Liver (tissue), 9 donors: ENCODE data around the gene AKR1C1. TPM values are rescaled to one million over a fixed set of nuclear protein-coding genes. Genes with fewer than 3 reads are reported as not detected.
A peak's percentile ranks its signal among the peaks of the same experiment; 100 is the strongest.
"Not testable (repeated sequence)": the region's sequence is repeated elsewhere in the genome, so short reads cannot be mapped to it uniquely, and the experiment has no call there.

Source experiments
- DNase-seq: peaks from one replicate; pipeline ENCODE4 v3.0.0-alpha.2; 2017; ENCODE audit warnings: low spot score
- H3K27ac ChIP-seq, 2 donors: one replicate each; pipeline ENCODE4 v1.7.0; 2013; ENCODE audit warnings: inconsistent platforms in 2 of 2, low read length in 2 of 2, control low read depth in 1 of 2, low read depth in 1 of 2, mild to moderate bottlenecking in 1 of 2
- H3K27me3 ChIP-seq, 4 donors: one replicate each; pipeline versions ENCODE4 v1.6.1 to v1.7.0; 2013; ENCODE audit warnings: low read length in 3 of 4, inconsistent platforms in 1 of 4, mild to moderate bottlenecking in 1 of 4, moderate library complexity in 1 of 4; ENCODE audit not compliant: control insufficient read depth in 4 of 4, insufficient read depth in 4 of 4
- H3K36me3 ChIP-seq, 4 donors: one replicate each; pipeline versions ENCODE4 v1.6.1 to v1.7.0; 2013; ENCODE audit warnings: low read length in 3 of 4, mild to moderate bottlenecking in 3 of 4, low read depth in 1 of 4, moderate library complexity in 1 of 4; ENCODE audit not compliant: control insufficient read depth in 4 of 4, insufficient read depth in 3 of 4
- H3K4me1 ChIP-seq, 4 donors: one replicate each; pipeline versions ENCODE4 v1.6.1 to v1.7.0; 2013; ENCODE audit warnings: low read length in 3 of 4, mild to moderate bottlenecking in 3 of 4, moderate library complexity in 1 of 4; ENCODE audit not compliant: control insufficient read depth in 4 of 4, insufficient read depth in 4 of 4
- H3K4me3 ChIP-seq, 3 donors: one replicate each; pipeline versions ENCODE4 v1.6.1 to v1.7.0; 2013; ENCODE audit warnings: low read length in 3 of 3, control low read depth in 1 of 3, low read depth in 1 of 3, mild to moderate bottlenecking in 1 of 3
- H3K9ac ChIP-seq, 2 donors: one replicate each; pipeline ENCODE4 v1.7.0; 2013; ENCODE audit warnings: low read length in 2 of 2, mild to moderate bottlenecking in 2 of 2, moderate library complexity in 2 of 2, control low read depth in 1 of 2, low read depth in 1 of 2
- H3K9me3 ChIP-seq, 4 donors: one replicate each; pipeline versions ENCODE4 v1.6.1 to v1.7.0; 2013; ENCODE audit warnings: low read length in 3 of 4; ENCODE audit not compliant: control insufficient read depth in 4 of 4
- EGR1 ChIP-seq, 2 donors: IDR thresholded peaks; 2 replicates each; pipeline ENCODE4 v1.6.1; 2016 to 2018; ENCODE audit warnings: antibody characterized with exemption in 2 of 2, low read depth in 2 of 2
- FOXA1 ChIP-seq: IDR thresholded peaks from 2 replicates; pipeline ENCODE4 v1.6.1; 2016; ENCODE audit warnings: antibody characterized with exemption
- FOXA2 ChIP-seq: IDR thresholded peaks from 2 replicates; pipeline ENCODE4 v1.6.1; 2016; ENCODE audit warnings: antibody characterized with exemption
- GABPA ChIP-seq, 2 donors: IDR thresholded peaks in 1 of 2; conservative IDR thresholded peaks in 1 of 2; 2 replicates each; pipeline ENCODE4 v1.6.1; 2016; ENCODE audit warnings: antibody characterized with exemption in 2 of 2, mild to moderate bottlenecking in 1 of 2, moderate library complexity in 1 of 2
- HNF4A ChIP-seq, 2 donors: conservative IDR thresholded peaks; 2 replicates each; pipeline ENCODE4 v1.6.1; 2016; ENCODE audit warnings: antibody characterized with exemption in 2 of 2, mild to moderate bottlenecking in 2 of 2
- HNF4G ChIP-seq: IDR thresholded peaks from 2 replicates; pipeline ENCODE4 v1.6.1; 2016; ENCODE audit warnings: antibody characterized with exemption
- JUND ChIP-seq, 2 donors: IDR thresholded peaks; 2 replicates each; pipeline ENCODE4 v1.6.1; 2016; ENCODE audit warnings: antibody characterized with exemption in 2 of 2
- RAD21 ChIP-seq, 2 donors: IDR thresholded peaks; 2 replicates each; pipeline ENCODE4 v1.6.1; 2016; ENCODE audit warnings: antibody characterized with exemption in 2 of 2, mild to moderate bottlenecking in 2 of 2
- RXRA ChIP-seq, 2 donors: IDR thresholded peaks; 2 replicates each; pipeline ENCODE4 v1.6.1; 2017 to 2018; ENCODE audit warnings: antibody characterized with exemption in 2 of 2, mild to moderate bottlenecking in 1 of 2
- YY1 ChIP-seq: IDR thresholded peaks from 2 replicates; pipeline ENCODE4 v1.6.1; 2016; ENCODE audit warnings: antibody characterized with exemption, mild to moderate bottlenecking
- WGBS: extraction: QIAGEN DNeasy Blood & Tissue Kit; methylation state at CpG from one replicate; pipeline ENCODE4 v1.1.7; 2013; 5-methylcytosine and 5-hydroxymethylcytosine counted together
- polyA plus RNA-seq, 2 donors: library from polyadenylated mRNA; stranded (reverse) in 1 of 2; unstranded in 1 of 2; fragments of 200-250 nt in 1 of 2; fragments of >200 nt in 1 of 2; fragmentation: Nextera tagmentation in 1 of 2; extraction: Ambion mirVana in 1 of 2; gene quantifications; one replicate each; pipeline versions ENCODE4 v1.2.1 to v1.2.3, GENCODE V29; 2013 to 2015
- total RNA-seq, 2 donors: library from RNA; depleted of rRNA; stranded (reverse); fragments of >200 nt; gene quantifications; one replicate each; pipeline ENCODE4 v1.2.3, GENCODE V29; 2014
- TF ChIP-seq, protein P1 (sequence below): IDR thresholded peaks from 2 replicates; pipeline ENCODE4 v1.6.1; 2016; ENCODE audit warnings: antibody characterized with exemption
- TF ChIP-seq, protein P2 (sequence below): IDR thresholded peaks from 2 replicates; pipeline ENCODE4 v1.6.1; 2016; ENCODE audit warnings: antibody characterized with exemption, mild to moderate bottlenecking
- TF ChIP-seq, protein P3 (sequence below): IDR thresholded peaks from 2 replicates; pipeline ENCODE4 v1.6.1; 2016; ENCODE audit warnings: antibody characterized with exemption
- donor health status: healthy.
- donor health status: healthy.
- donor health status: healthy.
- donor health status: healthy.
- donor health status: healthy.

Gene AKR1C1
- total and polyA plus RNA-seq, 4 donors, result 128 to 540 (median 145) TPM

DNA sequence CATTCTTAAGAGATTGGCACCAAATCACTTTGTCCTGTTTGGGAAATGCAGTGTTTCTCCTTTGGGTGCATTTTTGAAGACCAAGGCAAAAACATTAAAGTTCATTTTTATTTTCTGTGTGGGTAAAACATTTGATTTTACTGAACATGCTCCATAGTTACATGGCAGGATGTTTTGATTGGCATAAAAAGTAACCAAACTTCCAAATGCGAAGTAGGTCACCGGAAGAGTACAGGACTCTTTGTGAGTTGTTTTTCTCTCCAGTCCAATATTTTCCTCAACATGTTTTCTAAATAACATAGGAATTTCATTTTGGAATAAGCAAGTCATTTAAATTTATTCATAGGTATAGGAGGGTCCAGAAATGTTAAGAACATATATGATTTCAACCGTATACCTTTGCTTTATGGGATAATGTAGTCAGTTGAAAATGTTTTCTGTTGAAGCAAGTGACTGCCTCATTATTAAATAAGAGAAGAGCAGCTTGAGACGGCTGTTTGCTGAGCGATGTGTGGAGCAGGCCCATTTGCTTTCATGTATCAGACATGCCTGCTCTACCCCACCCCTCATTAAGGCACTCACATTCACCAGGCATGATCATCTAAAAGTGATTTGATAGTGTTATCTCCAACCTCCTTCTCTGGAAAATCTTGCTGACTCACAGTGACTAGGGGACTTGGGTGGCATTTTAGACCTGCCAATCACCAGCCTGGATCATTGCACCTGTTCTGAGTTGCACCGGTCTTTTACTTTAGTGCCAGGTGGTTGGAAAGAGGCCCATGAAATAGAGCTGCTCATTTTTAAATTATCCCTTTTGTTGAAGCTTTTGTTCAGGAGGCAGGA is 56.8 kb downstream of the AKR1C1 start:
- not testable (repeated sequence) for H3K9ac ChIP-seq, H3K4me1 ChIP-seq, DNase-seq, H3K36me3 ChIP-seq, H3K4me3 ChIP-seq, H3K27me3 ChIP-seq, H3K9me3 ChIP-seq, H3K27ac ChIP-seq
- TF ChIP-seq HNF4A (conservative IDR thresholded peaks at IDR 0.05) (peak in 1 of 2 donors; percentile 21), RXRA (IDR thresholded peaks at IDR 0.05) (peak in 1 of 2 donors; percentile 13), RAD21 (IDR thresholded peaks at IDR 0.05) (peak in 1 of 2 donors; percentile 12)
- 75% methylated on average over 6 of the region's 6 CpGs for WGBS

DNA sequence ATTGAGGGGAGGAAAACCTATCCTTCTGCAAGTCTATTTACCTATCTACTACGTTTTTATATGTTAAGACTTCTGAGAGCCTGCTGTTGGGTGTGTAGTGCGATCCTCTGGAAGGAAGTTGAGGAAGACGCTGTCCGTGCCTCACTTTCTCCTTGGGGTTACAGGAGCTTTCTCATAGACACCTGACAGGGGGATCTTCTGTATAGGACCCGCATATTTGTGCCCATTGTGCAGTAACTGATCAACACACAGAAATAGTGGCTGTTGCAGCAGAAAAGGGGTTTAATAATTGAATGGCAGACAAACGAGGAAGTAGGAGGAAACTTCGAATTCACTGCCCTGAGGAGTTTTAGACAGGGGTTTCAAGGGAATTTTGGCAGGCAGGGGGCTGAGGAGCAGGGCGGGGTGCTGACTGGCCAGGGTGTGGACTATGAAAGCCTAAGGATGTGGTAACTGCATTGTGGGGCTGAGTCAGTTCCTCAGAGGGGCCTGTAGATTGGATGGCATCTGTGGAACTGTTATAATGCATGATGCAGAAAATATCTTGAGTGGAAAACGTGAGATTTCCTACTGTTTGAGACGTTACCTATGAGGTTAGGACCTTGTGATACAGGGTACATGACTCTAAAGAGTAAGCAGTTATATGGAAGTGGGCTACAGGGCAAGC is 58.5 kb downstream of the AKR1C1 start:
- not testable (repeated sequence) for H3K36me3 ChIP-seq, H3K4me1 ChIP-seq, H3K9ac ChIP-seq, H3K9me3 ChIP-seq, H3K27me3 ChIP-seq, H3K4me3 ChIP-seq, DNase-seq, H3K27ac ChIP-seq
- 88% methylated on average over 8 of the region's 10 CpGs for WGBS

DNA sequence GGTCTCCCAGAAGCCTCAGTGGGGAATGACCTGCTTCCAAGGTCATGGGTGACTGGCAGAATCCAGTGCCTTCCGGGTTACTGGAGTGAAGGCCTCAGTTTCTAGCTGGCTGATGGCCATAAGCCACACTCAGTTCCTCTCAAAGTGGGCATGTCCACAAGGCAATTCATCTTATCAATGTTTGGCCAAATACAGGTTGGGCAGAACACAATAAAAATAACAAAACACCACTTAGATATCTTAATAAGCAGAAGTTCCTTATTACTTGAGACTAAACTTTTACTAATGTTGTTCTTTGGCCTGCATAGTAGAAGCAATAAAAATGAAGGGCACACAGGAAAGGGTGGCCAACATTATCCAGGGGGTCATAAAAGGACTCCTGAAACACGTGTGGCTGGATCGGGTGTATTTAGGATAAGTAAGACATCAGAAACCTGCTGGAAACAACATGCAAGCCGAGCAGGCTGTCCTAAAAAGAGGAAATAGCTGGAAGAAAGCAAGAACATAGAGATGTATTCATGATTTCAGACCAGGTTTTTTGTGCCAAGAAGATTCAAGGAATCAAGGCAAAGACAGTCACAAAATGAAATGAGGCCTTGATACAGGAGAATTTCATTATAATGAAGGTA is 60.1 kb downstream of the AKR1C1 start:
- DNase-seq, result no peak
- TF ChIP-seq HNF4G (no peak), GABPA (IDR thresholded peaks at IDR 0.05 in 1 of 2, conservative IDR thresholded peaks at IDR 0.05 in 1 of 2) (no peak), YY1 (no peak), JUND (IDR thresholded peaks at IDR 0.05) (no peak), FOXA1 (no peak), RAD21 (IDR thresholded peaks at IDR 0.05) (no peak), FOXA2 (no peak), EGR1 (IDR thresholded peaks at IDR 0.05; ENCODE audit: low read depth in 2 of 2) (no peak), HNF4A (conservative IDR thresholded peaks at IDR 0.05) (no peak)
- TF ChIP-seq, protein P1, sequence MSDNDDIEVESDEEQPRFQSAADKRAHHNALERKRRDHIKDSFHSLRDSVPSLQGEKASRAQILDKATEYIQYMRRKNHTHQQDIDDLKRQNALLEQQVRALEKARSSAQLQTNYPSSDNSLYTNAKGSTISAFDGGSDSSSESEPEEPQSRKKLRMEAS, result no peak
- TF ChIP-seq, protein P2, sequence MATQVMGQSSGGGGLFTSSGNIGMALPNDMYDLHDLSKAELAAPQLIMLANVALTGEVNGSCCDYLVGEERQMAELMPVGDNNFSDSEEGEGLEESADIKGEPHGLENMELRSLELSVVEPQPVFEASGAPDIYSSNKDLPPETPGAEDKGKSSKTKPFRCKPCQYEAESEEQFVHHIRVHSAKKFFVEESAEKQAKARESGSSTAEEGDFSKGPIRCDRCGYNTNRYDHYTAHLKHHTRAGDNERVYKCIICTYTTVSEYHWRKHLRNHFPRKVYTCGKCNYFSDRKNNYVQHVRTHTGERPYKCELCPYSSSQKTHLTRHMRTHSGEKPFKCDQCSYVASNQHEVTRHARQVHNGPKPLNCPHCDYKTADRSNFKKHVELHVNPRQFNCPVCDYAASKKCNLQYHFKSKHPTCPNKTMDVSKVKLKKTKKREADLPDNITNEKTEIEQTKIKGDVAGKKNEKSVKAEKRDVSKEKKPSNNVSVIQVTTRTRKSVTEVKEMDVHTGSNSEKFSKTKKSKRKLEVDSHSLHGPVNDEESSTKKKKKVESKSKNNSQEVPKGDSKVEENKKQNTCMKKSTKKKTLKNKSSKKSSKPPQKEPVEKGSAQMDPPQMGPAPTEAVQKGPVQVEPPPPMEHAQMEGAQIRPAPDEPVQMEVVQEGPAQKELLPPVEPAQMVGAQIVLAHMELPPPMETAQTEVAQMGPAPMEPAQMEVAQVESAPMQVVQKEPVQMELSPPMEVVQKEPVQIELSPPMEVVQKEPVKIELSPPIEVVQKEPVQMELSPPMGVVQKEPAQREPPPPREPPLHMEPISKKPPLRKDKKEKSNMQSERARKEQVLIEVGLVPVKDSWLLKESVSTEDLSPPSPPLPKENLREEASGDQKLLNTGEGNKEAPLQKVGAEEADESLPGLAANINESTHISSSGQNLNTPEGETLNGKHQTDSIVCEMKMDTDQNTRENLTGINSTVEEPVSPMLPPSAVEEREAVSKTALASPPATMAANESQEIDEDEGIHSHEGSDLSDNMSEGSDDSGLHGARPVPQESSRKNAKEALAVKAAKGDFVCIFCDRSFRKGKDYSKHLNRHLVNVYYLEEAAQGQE, result no peak
- TF ChIP-seq, protein P3, sequence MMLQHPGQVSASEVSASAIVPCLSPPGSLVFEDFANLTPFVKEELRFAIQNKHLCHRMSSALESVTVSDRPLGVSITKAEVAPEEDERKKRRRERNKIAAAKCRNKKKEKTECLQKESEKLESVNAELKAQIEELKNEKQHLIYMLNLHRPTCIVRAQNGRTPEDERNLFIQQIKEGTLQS, result no peak
- H3K4me1 ChIP-seq, result peaks cover 0 to 4% (median under 1%) of the 10 kb centered on the region in 4 donors
- no peak overlapping the region for H3K27ac ChIP-seq
- H3K4me3 ChIP-seq, result no peak overlapping the region
- H3K36me3 ChIP-seq, result no peaks in the 10 kb centered on the region
- no peaks in the 10 kb centered on the region for H3K9me3 ChIP-seq
- no peak overlapping the region for H3K9ac ChIP-seq
- WGBS, result 53% methylated on average over 4 of the region's 4 CpGs
- no peaks in the 10 kb centered on the region for H3K27me3 ChIP-seq

DNA sequence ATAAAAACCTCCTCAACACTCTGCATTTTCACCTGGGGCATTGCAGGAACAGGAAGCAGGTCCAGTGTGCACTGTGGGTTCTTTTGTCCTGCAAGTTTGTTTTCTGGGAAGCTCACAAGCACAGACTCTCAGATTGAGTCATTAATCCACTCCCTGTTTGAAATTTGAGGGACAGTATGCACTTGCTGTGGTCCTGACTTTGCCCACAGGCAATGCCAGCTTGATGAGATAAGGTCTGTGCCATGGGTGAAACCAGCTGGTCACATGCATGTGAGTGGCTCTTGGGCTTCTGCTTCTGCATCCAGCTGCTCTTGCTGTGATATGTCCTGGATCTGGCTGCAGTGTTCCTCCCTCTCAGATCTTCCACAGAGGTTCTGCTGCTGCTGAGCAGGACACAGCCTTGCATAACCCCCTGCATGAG is 62.3 kb downstream of the AKR1C1 start:
- not testable (repeated sequence) for H3K4me1 ChIP-seq, H3K27me3 ChIP-seq, H3K4me3 ChIP-seq, DNase-seq, H3K36me3 ChIP-seq, H3K9ac ChIP-seq, H3K27ac ChIP-seq, H3K9me3 ChIP-seq
